ENCODE results near the gene CDC34.

Gene CDC34

DNA sequence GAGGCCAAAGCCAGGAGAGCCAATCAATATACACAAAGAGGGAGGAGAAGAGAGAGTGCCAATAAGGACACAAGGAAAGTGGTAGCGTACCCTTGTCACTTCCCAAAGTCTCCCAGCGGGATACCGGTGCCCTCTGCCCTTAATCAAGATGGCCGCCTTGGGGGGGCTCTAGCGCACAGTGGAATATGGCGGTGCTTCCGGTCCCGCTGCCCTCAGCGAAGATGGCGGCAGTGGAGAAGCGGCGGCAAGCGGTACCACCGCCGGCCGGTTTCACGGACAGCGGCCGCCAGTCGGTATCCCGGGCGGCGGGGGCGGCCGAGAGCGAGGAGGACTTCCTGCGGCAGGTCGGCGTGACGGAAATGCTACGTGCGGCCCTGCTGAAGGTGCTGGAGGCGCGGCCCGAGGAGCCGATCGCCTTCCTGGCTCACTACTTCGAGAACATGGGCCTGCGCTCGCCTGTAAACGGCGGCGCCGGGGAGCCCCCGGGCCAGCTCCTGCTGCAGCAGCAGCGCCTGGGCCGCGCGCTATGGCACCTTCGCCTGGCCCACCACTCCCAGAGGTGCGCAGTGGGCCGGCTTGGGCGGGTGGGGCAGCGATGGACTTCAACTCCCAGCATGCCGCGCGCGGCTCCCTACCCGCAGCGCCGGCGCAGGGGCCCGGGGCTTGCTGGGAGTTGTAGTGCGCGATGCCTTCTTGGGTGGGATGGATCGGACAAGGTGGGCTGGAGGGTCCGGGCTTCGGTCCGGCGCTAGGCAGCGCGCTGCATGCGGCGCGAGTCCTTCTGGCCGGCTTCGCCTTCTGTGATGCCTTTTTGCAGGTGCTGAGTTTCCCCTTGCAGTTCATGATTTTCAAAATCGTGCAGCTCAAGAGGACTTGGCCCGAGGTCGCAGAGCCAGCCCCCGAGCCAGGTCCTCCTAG, 24.0 kb upstream of the CDC34 start, which contains the start of gene TPGS1:
TSS of gene TPGS1 (plus strand) at position 212 of the 918 bp plus-strand sequence. CDS start at position 222, 10 bp downstream.
- H3K9me3 ChIP-seq (ENCODE audit: insufficient read depth, low read length), result no peaks in the 10 kb centered on the region; the same call in 1 of the 2 replicates
- H3K4me2 ChIP-seq (ENCODE audit: low read length), result peak within 1 kb of the TSS; percentile 93
- H3K27me3 ChIP-seq (ENCODE audit: low read depth, low read length), result no peaks in the 10 kb centered on the region
- H3K79me2 ChIP-seq (ENCODE audit: low read length), result peaks cover 12% of the 10 kb centered on the region
- peak within 1 kb of the TSS; percentile 82 for H3K4me3 ChIP-seq (ENCODE audit: low read length)
- peak within 1 kb of the TSS; percentile 88 for H3K9ac ChIP-seq (ENCODE audit: low read length)
- peak within 1 kb of the TSS; percentile 96 for H2AFZ ChIP-seq (ENCODE audit: low read depth, low read length)
- TF ChIP-seq EZH2phosphoT487 (IDR thresholded peaks at IDR 0.05; ENCODE audit: low read depth), result no peak
- no peak for TF ChIP-seq CTCF (IDR thresholded peaks at IDR 0.05; ENCODE audit: low read depth, low read length)
- peak within 1 kb of the TSS; percentile 83 for H3K27ac ChIP-seq (ENCODE audit: low read length)
- H3K4me1 ChIP-seq (ENCODE audit: low read length), result peaks cover 27% of the 10 kb centered on the region
- no peaks in the 10 kb centered on the region for H3K36me3 ChIP-seq (replicated peaks; ENCODE audit: low read depth, low read length)
- no peaks in the 10 kb centered on the region for H4K20me1 ChIP-seq (ENCODE audit: insufficient read depth, low read length)

DNA sequence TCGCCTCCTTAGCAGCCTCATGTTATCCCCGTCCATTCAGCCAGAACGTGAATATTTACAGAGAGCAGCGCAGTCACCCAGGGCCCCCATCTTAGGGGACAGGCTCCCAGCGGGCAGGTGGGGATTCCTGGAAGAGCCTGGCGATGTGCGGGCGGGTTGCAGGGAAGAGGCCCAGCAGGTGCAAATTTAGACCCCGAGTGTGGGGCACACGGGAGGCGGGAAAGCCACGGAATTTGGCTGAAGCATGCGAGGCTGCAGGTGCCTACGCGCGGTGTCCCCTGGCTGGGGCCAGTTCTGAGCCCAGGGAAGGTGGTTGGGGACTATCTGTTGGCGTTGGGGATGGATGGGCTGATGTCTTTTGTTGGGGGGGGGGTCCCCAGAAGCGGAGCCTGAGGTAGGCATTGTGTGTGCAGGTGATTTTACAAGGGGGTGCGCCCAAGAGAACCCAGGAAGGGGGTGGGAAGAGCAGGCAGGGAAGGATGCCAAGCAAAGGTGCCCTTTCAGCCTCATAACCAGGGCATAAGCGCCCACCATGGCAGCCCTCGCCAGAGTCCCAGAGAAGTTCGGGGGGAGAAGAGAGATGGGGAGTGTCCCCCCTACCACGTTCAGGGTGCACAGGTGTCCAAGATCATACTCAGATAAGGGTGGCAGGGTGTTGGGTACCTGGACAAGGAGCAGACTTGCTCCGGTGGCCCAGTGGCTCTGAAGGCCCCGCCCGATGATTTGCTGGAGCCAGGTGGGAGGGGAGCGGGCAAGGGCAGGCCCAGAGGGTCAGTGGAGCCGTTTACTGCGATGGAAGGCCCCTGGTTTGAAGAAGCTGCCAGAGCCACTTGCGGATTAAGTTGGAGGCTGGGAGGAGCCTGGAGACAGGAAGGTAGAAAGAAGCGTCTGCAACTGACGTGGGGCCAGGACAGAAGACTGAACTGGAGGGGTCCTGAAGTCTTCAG, 23.1 kb upstream of the CDC34 start:
- H3K27ac ChIP-seq (ENCODE audit: low read length), result no peak overlapping the region
- H4K20me1 ChIP-seq (ENCODE audit: insufficient read depth, low read length), result no peaks in the 10 kb centered on the region
- H3K4me3 ChIP-seq (ENCODE audit: low read length), result peak overlapping the region; percentile 82
- H2AFZ ChIP-seq (ENCODE audit: low read depth, low read length), result no peak overlapping the region
- peak overlapping the region; percentile 93 for H3K4me2 ChIP-seq (ENCODE audit: low read length)
- H3K9ac ChIP-seq (ENCODE audit: low read length), result peak overlapping the region; percentile 88
- no peak for TF ChIP-seq CTCF (IDR thresholded peaks at IDR 0.05; ENCODE audit: low read depth, low read length)
- no peak for TF ChIP-seq EZH2phosphoT487 (IDR thresholded peaks at IDR 0.05; ENCODE audit: low read depth)
- no peaks in the 10 kb centered on the region for H3K27me3 ChIP-seq (ENCODE audit: low read depth, low read length)
- H3K79me2 ChIP-seq (ENCODE audit: low read length), result peaks cover 12% of the 10 kb centered on the region
- H3K4me1 ChIP-seq (ENCODE audit: low read length), result peaks cover 22% of the 10 kb centered on the region
- no peaks in the 10 kb centered on the region for H3K36me3 ChIP-seq (replicated peaks; ENCODE audit: low read depth, low read length)
- H3K9me3 ChIP-seq (ENCODE audit: insufficient read depth, low read length), result no peaks in the 10 kb centered on the region

GRCh38 chr19:510606-511100, 20.9 kb upstream of the CDC34 start:
- Histone ChIP-seq H3K27ac (ENCODE audit: low read length) (no peak overlapping the region), H3K9ac (ENCODE audit: low read length) (peak overlapping the region; percentile 17; the same call in 1 of the 2 replicates), H4K20me1 (ENCODE audit: insufficient read depth, low read length) (no peaks in the 10 kb centered on the region), H3K4me3 (ENCODE audit: low read length) (peak overlapping the region; percentile 40), H3K4me1 (ENCODE audit: low read length) (peaks cover 22% of the 10 kb centered on the region), H3K9me3 (ENCODE audit: insufficient read depth, low read length) (no peaks in the 10 kb centered on the region), H3K4me2 (ENCODE audit: low read length) (peak overlapping the region; percentile 49), H3K36me3 (replicated peaks; ENCODE audit: low read depth, low read length) (peaks cover 8% of the 10 kb centered on the region), H3K27me3 (ENCODE audit: low read depth, low read length) (no peaks in the 10 kb centered on the region), H2AFZ (ENCODE audit: low read depth, low read length) (0 out of 2 replicates have a peak overlapping the region, but pooled peaks have one; percentile 23), H3K79me2 (ENCODE audit: low read length) (peaks cover 12% of the 10 kb centered on the region)
- no peak for TF ChIP-seq EZH2phosphoT487 (IDR thresholded peaks at IDR 0.05; ENCODE audit: low read depth)
- peak; percentile 98 for TF ChIP-seq CTCF (IDR thresholded peaks at IDR 0.05; ENCODE audit: low read depth, low read length)

Measured in OCI-LY3 (cell line).